HG02588 (cell line): ENCODE data around the gene ZNF691.
"Not testable (repeated sequence)": the region's sequence is repeated elsewhere in the genome, so short reads cannot be mapped to it uniquely, and the experiment has no call there.

Experiments
- ATAC-seq: cut with Tn5 transposase; IDR thresholded peaks from one replicate; pipeline ENCODE4 v1.9.1; 2021; ENCODE audit warnings: mild to moderate bottlenecking, moderate library complexity; ENCODE audit not compliant: unreplicated experiment

ZNF691 gene

GRCh38 chr1:42846257-42847110, at the start of gene ZNF691:
Gene ZNF691 (plus strand): TSS chr1:42846613. CDS start chr1:42849659, 3,046 bp downstream.
- ATAC-seq: peak; percentile 89

- ATAC-seq: no peak
Observed at GRCh38 chr1:42797414-42797813, 49.0 kb upstream of the ZNF691 start.

- no peak for ATAC-seq
Observed at GRCh38 chr1:42797979-42798378, 48.4 kb upstream of the ZNF691 start.

GRCh38 chr1:42801832-42802473, 44.5 kb upstream of the ZNF691 start:
- ATAC-seq: no peak

GRCh38 chr1:42806171-42806570, 40.2 kb upstream of the ZNF691 start:
- ATAC-seq: no peak

GRCh38 chr1:42806593-42806992, 39.8 kb upstream of the ZNF691 start:
- ATAC-seq: no peak

- no peak for ATAC-seq
Observed at GRCh38 chr1:42807056-42807668, 39.3 kb upstream of the ZNF691 start.

GRCh38 chr1:42814815-42815214, 31.6 kb upstream of the ZNF691 start:
- not testable (repeated sequence) for ATAC-seq

- ATAC-seq: no peak
Observed at GRCh38 chr1:42815941-42816584, 30.4 kb upstream of the ZNF691 start.

GRCh38 chr1:42816585-42817439, 29.6 kb upstream of the ZNF691 start, which contains the start of the genes ERMAP and SVBP:
Gene ERMAP (plus strand): TSS chr1:42817122. CDS start chr1:42830449, 13,327 bp downstream.
Gene SVBP (minus strand): TSS chr1:42817397. CDS start chr1:42816544, 853 bp downstream.
- ATAC-seq: peak; percentile 83

GRCh38 chr1:42817440-42817767, 29.0 kb upstream of the ZNF691 start:
- ATAC-seq: no peak

GRCh38 chr1:42817976-42818375, 28.4 kb upstream of the ZNF691 start:
- no peak for ATAC-seq

GRCh38 chr1:42820813-42821212, 25.6 kb upstream of the ZNF691 start:
- ATAC-seq: no peak

GRCh38 chr1:42821690-42822089, 24.7 kb upstream of the ZNF691 start:
- ATAC-seq: no peak

GRCh38 chr1:42822800-42823392, 23.5 kb upstream of the ZNF691 start:
- ATAC-seq: no peak

- ATAC-seq: no peak
Observed at GRCh38 chr1:42824481-42825035, 21.9 kb upstream of the ZNF691 start.

- ATAC-seq: no peak
Observed at GRCh38 chr1:42825036-42825851, 21.2 kb upstream of the ZNF691 start.

- no peak for ATAC-seq
Observed at GRCh38 chr1:42830631-42831030, 15.8 kb upstream of the ZNF691 start.

- no peak for ATAC-seq
Observed at GRCh38 chr1:42831273-42831672, 15.1 kb upstream of the ZNF691 start.
